SK-MEL-5 (cell line): ENCODE data around the gene CADPS2. TPM values are rescaled to one million over a fixed set of nuclear protein-coding genes. Genes with fewer than 3 reads are reported as not detected.

Experiments
- DNase-seq: peaks from one replicate; pipeline ENCODE4 v3.0.0-alpha.2; 2016; ENCODE audit warnings: low read depth, low spot score
- in situ Hi-C: cut with HindIII; loops from 2 replicates; pipeline ENCODE4 v1.10.0; 2016; ENCODE audit warnings: low sequenced_read_pairs, high pct_unique_total_duplicates, low pct_unique_long_range_greater_than_20kb
- polyA plus RNA-seq, 2 experiments: library from polyadenylated mRNA; depleted of rRNA; stranded (reverse); fragments of >200 nt; gene quantifications; 2 replicates each; pipeline ENCODE4 v1.2.3, GENCODE V29; 2015
- total RNA-seq: library from RNA; depleted of rRNA; stranded (reverse); fragments of >200 nt; shearing (Covaris generic); gene quantifications from 2 replicates; pipeline ENCODE4 v1.2.3, GENCODE V29; 2014; rRNA removed

Gene CADPS2
- total RNA-seq, result 38.5 and 40.8 TPM in 2 replicates
- polyA plus RNA-seq (2015; cell fraction: cytosol; rRNA removed), result 13.9 and 20.6 TPM in 2 replicates
- polyA plus RNA-seq (2015; cell fraction: nucleus; rRNA removed), result 9.0 and 10.2 TPM in 2 replicates

GRCh38 chr7:122886357-122887081 is at the start of gene CADPS2:
Gene CADPS2 (minus strand): TSS chr7:122886460. CDS start chr7:122886337, 123 bp downstream.
- DNase-seq, result peak; percentile 96
- in situ Hi-C loops, result no loop called here

GRCh38 chr7:122935620-122936019 is 49.4 kb upstream of the CADPS2 start:
- in situ Hi-C loops, result no loop called here
- DNase-seq, result no peak

- in situ Hi-C loops, result no loop called here
- no peak for DNase-seq
Observed at GRCh38 chr7:122919643-122920181, 33.5 kb upstream of the CADPS2 start.

- no peak for DNase-seq
- in situ Hi-C loops, result no loop called here
Observed at GRCh38 chr7:122914812-122915211, 28.6 kb upstream of the CADPS2 start.

GRCh38 chr7:122913608-122914007 is 27.3 kb upstream of the CADPS2 start:
- DNase-seq, result no peak
- in situ Hi-C loops, result no loop called here

GRCh38 chr7:122902751-122903495 is 16.7 kb upstream of the CADPS2 start:
- peak; percentile 52 for DNase-seq
- in situ Hi-C loops, result no loop called here

GRCh38 chr7:122901250-122901649 is 15.0 kb upstream of the CADPS2 start:
- no peak for DNase-seq
- in situ Hi-C loops, result no loop called here

GRCh38 chr7:122896509-122896908 is 10.2 kb upstream of the CADPS2 start:
- in situ Hi-C loops, result no loop called here
- DNase-seq, result peak; percentile 48

GRCh38 chr7:122893486-122893885 is 7.2 kb upstream of the CADPS2 start:
- in situ Hi-C loops, result no loop called here
- peak; percentile 37 for DNase-seq

- in situ Hi-C loops, result no loop called here
- no peak for DNase-seq
Observed at GRCh38 chr7:122889116-122889515, 2.9 kb upstream of the CADPS2 start.

- DNase-seq, result no peak
- in situ Hi-C loops, result no loop called here
Observed at GRCh38 chr7:122887848-122888247, 1.6 kb upstream of the CADPS2 start.

GRCh38 chr7:122887198-122887597 is 938 bp upstream of the CADPS2 start:
- in situ Hi-C loops, result no loop called here
- peak; percentile 82 for DNase-seq

GRCh38 chr7:122885583-122886356 is 490 bp downstream of the CADPS2 start:
- DNase-seq, result peak; percentile 54
- in situ Hi-C loops, result no loop called here

GRCh38 chr7:122884186-122884585 is 2.1 kb downstream of the CADPS2 start:
- DNase-seq, result no peak
- in situ Hi-C loops, result no loop called here

GRCh38 chr7:122883049-122883680 is 3.1 kb downstream of the CADPS2 start:
- in situ Hi-C loops, result no loop called here
- no peak for DNase-seq

GRCh38 chr7:122881324-122881723 is 4.9 kb downstream of the CADPS2 start:
- in situ Hi-C loops, result no loop called here
- no peak for DNase-seq

GRCh38 chr7:122869260-122869659 is 17.0 kb downstream of the CADPS2 start:
- DNase-seq, result no peak
- in situ Hi-C loops, result no loop called here
